MM.1S (cell line): Measurements from ENCODE around the gene ACTR3.
"Not testable (repeated sequence)": the region's sequence is repeated elsewhere in the genome, so short reads cannot be mapped to it uniquely, and the experiment has no call there.

ENCODE experiments used
- DNase-seq: peaks from one replicate; pipeline ENCODE4 v3.0.0-alpha.2; 2015
- H2AFZ ChIP-seq: fragments of 300-600 bp; sonication (generic); 2 replicates; pipeline ENCODE4 v1.6.0; 2016; ENCODE audit warnings: antibody characterized with exemption, low read length
- H3F3A ChIP-seq: fragments of 300-600 bp; sonication (generic); 2 replicates; pipeline ENCODE4 v1.6.1; 2016; ENCODE audit warnings: mild to moderate bottlenecking, antibody characterized with exemption, low read length, moderate library complexity, mixed read lengths; ENCODE audit not compliant: insufficient read depth
- H3K27ac ChIP-seq: fragments of 300-600 bp; sonication (generic); 2 replicates; pipeline ENCODE4 v1.5.1; 2016; ENCODE audit warnings: mild to moderate bottlenecking, low read length
- H3K27me3 ChIP-seq: fragments of 300-600 bp; sonication (generic); replicated peaks from 2 replicates; pipeline ENCODE4 v1.6.0; 2016; ENCODE audit warnings: low read length; ENCODE audit not compliant: insufficient read depth
- H3K36me3 ChIP-seq: fragments of 300-600 bp; sonication (generic); replicated peaks from 2 replicates; pipeline ENCODE4 v1.6.1; 2016; ENCODE audit warnings: mild to moderate bottlenecking, low read length, mixed read lengths; ENCODE audit not compliant: insufficient read depth
- H3K4me1 ChIP-seq: fragments of 300-600 bp; sonication (generic); 2 replicates; pipeline ENCODE4 v1.6.1; 2016; ENCODE audit warnings: low read length, mixed read lengths
- H3K4me2 ChIP-seq: fragments of 300-600 bp; sonication (generic); 2 replicates; pipeline ENCODE4 v1.6.0; 2016; ENCODE audit warnings: low read depth, low read length
- H3K4me3 ChIP-seq: fragments of 300-600 bp; sonication (generic); 2 replicates; pipeline ENCODE4 v1.5.1; 2016; ENCODE audit warnings: low read length, mixed read lengths
- H3K79me2 ChIP-seq: fragments of 300-600 bp; sonication (generic); 2 replicates; pipeline ENCODE4 v1.6.1; 2016; ENCODE audit warnings: mixed run types, low read length, mixed read lengths
- H3K9ac ChIP-seq: fragments of 300-600 bp; sonication (generic); 2 replicates; pipeline ENCODE4 v1.6.1; 2016; ENCODE audit warnings: low read length, mixed read lengths
- H3K9me2 ChIP-seq: fragments of 300-600 bp; sonication (generic); replicated peaks from 2 replicates; pipeline ENCODE4 v1.6.1; 2016; ENCODE audit warnings: mild to moderate bottlenecking, low read length, mixed read lengths; ENCODE audit not compliant: insufficient read depth
- H3K9me3 ChIP-seq: fragments of 300-600 bp; sonication (generic); replicated peaks from 2 replicates; pipeline ENCODE4 v1.6.1; 2016; ENCODE audit warnings: mild to moderate bottlenecking, low read length, mixed read lengths; ENCODE audit not compliant: insufficient read depth
- H4K20me1 ChIP-seq: fragments of 300-600 bp; sonication (generic); 2 replicates; pipeline ENCODE4 v1.6.1; 2016; ENCODE audit warnings: mild to moderate bottlenecking, low read length, moderate library complexity, mixed read lengths; ENCODE audit not compliant: insufficient read depth
- CTCF ChIP-seq: fragments of 300-600 bp; sonication (generic); IDR thresholded peaks from 2 replicates; pipeline ENCODE4 v1.5.1; 2016; ENCODE audit warnings: antibody characterized with exemption, low read length, mixed read lengths
- EZH2 ChIP-seq: fragments of 300-600 bp; sonication (generic); optimal IDR thresholded peaks from 2 replicates; pipeline ENCODE3; 2017; ENCODE audit warnings: low read depth, mild to moderate bottlenecking, antibody characterized with exemption, low read length, mixed read lengths
- EZH2phosphoT487 ChIP-seq: fragments of 300-600 bp; sonication (generic); IDR thresholded peaks from 2 replicates; pipeline ENCODE4 v1.6.1; 2018; ENCODE audit warnings: antibody characterized with exemption, low read length

The ACTR3 gene

GRCh38 chr2:113930448-113930847, 40.6 kb downstream of the ACTR3 start:
- DNase-seq: no peak
- Histone ChIP-seq H3K4me3 (no peak overlapping the region), H3K4me1 (no peaks in the 10 kb centered on the region), H3F3A (no peaks in the 10 kb centered on the region), H3K9me3 (no peaks in the 10 kb centered on the region), H3K4me2 (no peak overlapping the region), H3K9me2 (no peaks in the 10 kb centered on the region), H3K79me2 (peaks cover 85% of the 10 kb centered on the region), H3K27ac (no peak overlapping the region), H3K27me3 (no peaks in the 10 kb centered on the region), H3K36me3 (peaks cover 21% of the 10 kb centered on the region; the same call in 1 of the 2 replicates), H2AFZ (no peak overlapping the region), H3K9ac (no peak overlapping the region), H4K20me1 (peaks cover 4% of the 10 kb centered on the region; the same call in 1 of the 2 replicates)
- TF ChIP-seq CTCF: no peak
- TF ChIP-seq EZH2: no peak
- no peak for TF ChIP-seq EZH2phosphoT487

- Histone ChIP-seq H3F3A (no peaks in the 10 kb centered on the region), H3K9ac (no peak overlapping the region), H3K27ac (no peak overlapping the region), H2AFZ (no peak overlapping the region), H3K9me3 (no peaks in the 10 kb centered on the region), H3K4me3 (no peak overlapping the region), H3K79me2 (peaks cover 52% of the 10 kb centered on the region), H3K4me1 (no peaks in the 10 kb centered on the region), H3K4me2 (no peak overlapping the region), H4K20me1 (no peaks in the 10 kb centered on the region), H3K27me3 (no peaks in the 10 kb centered on the region), H3K36me3 (peaks cover 23% of the 10 kb centered on the region; the same call in 1 of the 2 replicates), H3K9me2 (no peaks in the 10 kb centered on the region)
- DNase-seq: no peak
- no peak for TF ChIP-seq EZH2phosphoT487
- TF ChIP-seq CTCF: no peak
- no peak for TF ChIP-seq EZH2
Observed at GRCh38 chr2:113937501-113937900, 47.6 kb downstream of the ACTR3 start.

GRCh38 chr2:113940891-113941290, 51.0 kb downstream of the ACTR3 start:
- no peaks in the 10 kb centered on the region for H4K20me1 ChIP-seq
- H3K9me2 ChIP-seq: no peaks in the 10 kb centered on the region
- no peaks in the 10 kb centered on the region for H3K4me1 ChIP-seq
- H3K79me2 ChIP-seq: peaks cover 53% of the 10 kb centered on the region
- TF ChIP-seq EZH2phosphoT487: no peak
- TF ChIP-seq EZH2: no peak
- TF ChIP-seq CTCF: no peak
- H3K27me3 ChIP-seq: no peaks in the 10 kb centered on the region
- DNase-seq: no peak
- H3K4me3 ChIP-seq: no peak overlapping the region
- H3K9me3 ChIP-seq: no peaks in the 10 kb centered on the region
- no peak overlapping the region for H2AFZ ChIP-seq
- peaks cover 22% of the 10 kb centered on the region; the same call in 1 of the 2 replicates for H3K36me3 ChIP-seq
- no peak overlapping the region for H3K27ac ChIP-seq
- no peak overlapping the region for H3K4me2 ChIP-seq
- no peaks in the 10 kb centered on the region for H3F3A ChIP-seq
- H3K9ac ChIP-seq: no peak overlapping the region

- Histone ChIP-seq H3K79me2 (peaks cover 41% of the 10 kb centered on the region), H3K36me3 (peaks cover 23% of the 10 kb centered on the region; the same call in 1 of the 2 replicates)
- not testable (repeated sequence) for H3K9ac ChIP-seq, H3K4me1 ChIP-seq, H3K9me3 ChIP-seq, H3F3A ChIP-seq, H3K27me3 ChIP-seq, H3K9me2 ChIP-seq, H3K4me3 ChIP-seq, H2AFZ ChIP-seq, H3K27ac ChIP-seq, H4K20me1 ChIP-seq, DNase-seq, H3K4me2 ChIP-seq
Observed at GRCh38 chr2:113945784-113946183, 55.9 kb downstream of the ACTR3 start.

- H3K79me2 ChIP-seq: peaks cover 28% of the 10 kb centered on the region
- H4K20me1 ChIP-seq, H3K4me1 ChIP-seq, H3K9me3 ChIP-seq, H3K9ac ChIP-seq, DNase-seq, H3K4me2 ChIP-seq, H3K27ac ChIP-seq, H2AFZ ChIP-seq, H3K9me2 ChIP-seq, H3F3A ChIP-seq, H3K27me3 ChIP-seq, H3K4me3 ChIP-seq: not testable (repeated sequence)
- H3K36me3 ChIP-seq: peaks cover 32% of the 10 kb centered on the region; the same call in 1 of the 2 replicates
Observed at GRCh38 chr2:113950906-113951305, 61.0 kb downstream of the ACTR3 start.
